HG02610 (cell line): Measurements from ENCODE around the gene SCAI.
"Not testable (repeated sequence)": the region's sequence is repeated elsewhere in the genome, so short reads cannot be mapped to it uniquely, and the experiment has no call there.

Experiments used
- ATAC-seq: cut with Tn5 transposase; IDR thresholded peaks from one replicate; pipeline ENCODE4 v1.9.1; 2021; ENCODE audit warnings: mild to moderate bottlenecking, moderate library complexity; ENCODE audit not compliant: unreplicated experiment

SCAI gene

GRCh38 chr9:125143377-125144090, at the start of gene SCAI:
SCAI (minus strand) TSS chr9:125143528; CDS start chr9:125143437, 91 bp downstream.
- peak; percentile 100 for ATAC-seq

- no peak for ATAC-seq
Observed at GRCh38 chr9:125190361-125190801, 47.1 kb upstream of the SCAI start.

- ATAC-seq, result peak; percentile 97
Observed at GRCh38 chr9:125189361-125190289, 46.3 kb upstream of the SCAI start, which contains the start of gene PPP6C. PPP6C (minus strand) TSS chr9:125189803; CDS start chr9:125189718, 85 bp downstream.

- ATAC-seq, result peak; percentile 15
Observed at GRCh38 chr9:125189011-125189360, 45.7 kb upstream of the SCAI start.

- no peak for ATAC-seq
Observed at GRCh38 chr9:125183561-125183960, 40.2 kb upstream of the SCAI start.

- ATAC-seq, result no peak
Observed at GRCh38 chr9:125183054-125183453, 39.7 kb upstream of the SCAI start.

GRCh38 chr9:125181756-125182155, 38.4 kb upstream of the SCAI start:
- not testable (repeated sequence) for ATAC-seq

- ATAC-seq, result no peak
Observed at GRCh38 chr9:125180876-125181275, 37.5 kb upstream of the SCAI start.

- ATAC-seq, result not testable (repeated sequence)
Observed at GRCh38 chr9:125179776-125180175, 36.4 kb upstream of the SCAI start.

GRCh38 chr9:125177888-125178287, 34.6 kb upstream of the SCAI start:
- ATAC-seq, result no peak

GRCh38 chr9:125176636-125177035, 33.3 kb upstream of the SCAI start:
- ATAC-seq, result no peak

GRCh38 chr9:125172031-125172755, 28.9 kb upstream of the SCAI start:
- ATAC-seq, result no peak

- ATAC-seq, result no peak
Observed at GRCh38 chr9:125169895-125170294, 26.6 kb upstream of the SCAI start.

GRCh38 chr9:125166762-125167161, 23.4 kb upstream of the SCAI start:
- ATAC-seq, result no peak

GRCh38 chr9:125162891-125163290, 19.6 kb upstream of the SCAI start:
- not testable (repeated sequence) for ATAC-seq

GRCh38 chr9:125161284-125161918, 18.1 kb upstream of the SCAI start:
- ATAC-seq, result no peak

- no peak for ATAC-seq
Observed at GRCh38 chr9:125160750-125161149, 17.4 kb upstream of the SCAI start.

- ATAC-seq, result no peak
Observed at GRCh38 chr9:125156551-125156950, 13.2 kb upstream of the SCAI start.

GRCh38 chr9:125153712-125154367, 10.5 kb upstream of the SCAI start:
- no peak for ATAC-seq

GRCh38 chr9:125151730-125152129, 8.4 kb upstream of the SCAI start:
- ATAC-seq, result no peak
